KOPT-K1 (cell line): ENCODE results near the gene TP53INP2.

Experiments
- H3K27ac ChIP-seq: fragments of 200-600 bp; sonication (generic); 2 replicates; pipeline ENCODE4 v1.5.1; 2016; ENCODE audit warnings: antibody characterized with exemption, mild to moderate bottlenecking, low read depth, low read length; ENCODE audit not compliant: poor library complexity, severe bottlenecking
- H3K36me3 ChIP-seq: fragments of 200-600 bp; sonication (generic); 2 replicates; pipeline ENCODE4 v1.5.1; 2017; ENCODE audit warnings: antibody characterized with exemption, mild to moderate bottlenecking, low read length, moderate library complexity; ENCODE audit not compliant: insufficient read depth
- H3K9me3 ChIP-seq: fragments of 200-600 bp; sonication (generic); 2 replicates; pipeline ENCODE4 v1.5.1; 2017; ENCODE audit warnings: antibody characterized with exemption, low read length, mild to moderate bottlenecking; ENCODE audit not compliant: insufficient read depth, poor library complexity, severe bottlenecking

The TP53INP2 gene

DNA sequence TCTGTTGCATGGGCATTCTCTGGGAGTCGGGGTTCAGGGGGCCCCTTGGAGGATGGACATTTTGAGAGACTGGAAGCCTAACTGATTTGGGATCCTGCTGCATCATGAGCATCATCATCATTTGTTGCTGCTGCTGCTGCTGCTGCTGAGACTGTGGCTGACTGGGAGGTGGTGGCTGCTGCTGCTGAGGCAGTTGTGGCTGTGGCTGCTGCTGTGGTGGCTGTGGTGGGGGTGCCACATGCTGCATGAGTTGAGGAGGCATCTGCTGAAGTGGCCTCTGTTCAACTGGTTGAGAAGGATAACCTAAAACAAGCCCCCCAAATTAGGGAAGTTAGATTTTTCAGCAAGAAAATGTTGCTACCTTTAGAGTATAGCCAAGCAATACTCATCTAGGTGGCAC lies 38.9 kb downstream of the TP53INP2 start:
- peaks cover 82% of the 10 kb centered on the region for H3K36me3 ChIP-seq

DNA sequence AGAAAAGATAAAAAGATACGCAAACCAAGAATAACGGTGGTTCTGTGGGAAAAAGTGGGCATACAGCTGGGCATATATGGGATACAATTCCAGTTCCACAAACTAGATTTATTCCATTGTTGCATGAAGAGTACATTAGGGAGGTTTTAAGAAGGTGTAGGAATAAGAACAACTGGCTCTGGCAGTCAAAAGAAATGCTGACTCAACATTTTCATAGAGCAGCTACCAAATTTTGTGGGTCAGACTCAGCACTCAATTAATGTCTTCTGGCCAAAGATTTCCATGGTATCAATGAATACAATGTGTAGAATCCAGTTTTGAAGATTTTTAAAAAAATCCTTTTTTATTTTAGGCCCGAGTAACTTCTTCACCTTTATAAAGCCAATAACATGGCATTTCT lies 40.2 kb downstream of the TP53INP2 start:
- Histone ChIP-seq H3K9me3 (no peaks in the 10 kb centered on the region), H3K36me3 (peaks cover 94% of the 10 kb centered on the region), H3K27ac (no peak overlapping the region)

More for the DNA sequence above, 38.9 kb downstream of the TP53INP2 start:
- H3K9me3 ChIP-seq = no peaks in the 10 kb centered on the region
- no peak overlapping the region for H3K27ac ChIP-seq

DNA sequence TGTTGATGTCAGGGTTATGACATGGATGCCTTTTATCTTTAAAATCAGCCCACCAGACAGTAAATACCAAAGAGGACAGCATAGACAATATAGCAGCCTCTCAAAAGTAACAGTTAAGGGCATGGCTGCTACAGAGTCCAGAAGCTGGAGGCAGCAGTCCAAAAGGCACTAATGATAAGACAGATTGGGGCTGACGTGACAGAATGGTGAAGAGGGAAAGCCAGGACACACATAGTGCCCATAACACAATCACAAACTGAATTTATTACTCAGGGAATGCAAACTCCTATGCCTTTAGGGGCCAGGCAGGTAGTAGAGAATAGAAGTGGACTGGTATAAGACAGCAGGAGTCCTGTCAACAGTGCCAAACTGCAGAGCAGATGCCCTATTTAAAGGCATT lies 40.7 kb downstream of the TP53INP2 start:
- Histone ChIP-seq H3K36me3 (peaks cover 98% of the 10 kb centered on the region), H3K27ac (no peak overlapping the region), H3K9me3 (no peaks in the 10 kb centered on the region)

DNA sequence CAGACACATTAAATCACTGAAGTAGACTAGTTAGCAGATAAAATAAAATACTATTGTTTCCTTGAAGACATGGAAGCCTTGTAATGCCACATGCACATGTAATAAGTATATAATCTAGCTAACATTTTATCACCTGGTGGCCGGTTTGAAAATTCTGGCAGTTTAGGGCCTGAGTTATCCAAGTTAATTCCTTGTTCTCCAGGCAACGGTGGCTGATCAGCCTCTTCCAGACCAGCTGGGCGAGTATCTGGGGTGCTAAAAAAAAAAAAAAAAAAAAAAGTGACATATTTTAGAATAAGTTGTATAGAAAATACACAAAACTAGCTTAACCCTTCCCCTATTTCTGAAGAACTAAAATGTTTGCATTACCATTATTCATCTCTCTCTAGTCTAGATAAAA lies 42.5 kb downstream of the TP53INP2 start:
- H3K36me3 ChIP-seq = peaks cover 98% of the 10 kb centered on the region
- no peak overlapping the region for H3K27ac ChIP-seq
- no peaks in the 10 kb centered on the region for H3K9me3 ChIP-seq

DNA sequence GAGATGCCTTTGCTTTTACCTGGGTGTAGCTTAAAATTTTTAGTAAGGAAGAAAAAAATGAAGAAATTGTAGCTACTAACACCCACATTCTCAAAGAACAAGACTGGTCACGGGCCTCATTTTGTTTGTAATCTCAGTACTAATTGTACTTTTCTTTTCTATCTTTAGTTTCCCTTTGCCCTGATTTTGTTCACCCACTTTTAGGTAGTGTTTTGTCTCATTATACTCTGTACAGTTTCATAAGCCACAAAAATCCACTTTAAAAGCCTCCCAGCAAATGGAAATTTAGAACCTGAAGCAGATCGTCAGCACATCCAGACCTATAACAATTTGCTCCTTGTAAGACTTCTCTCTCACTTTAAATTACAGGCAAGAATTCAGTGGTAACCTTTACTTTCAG lies 43.3 kb downstream of the TP53INP2 start:
- Histone ChIP-seq H3K9me3 (no peaks in the 10 kb centered on the region), H3K27ac (no peak overlapping the region), H3K36me3 (peaks cover 98% of the 10 kb centered on the region)

DNA sequence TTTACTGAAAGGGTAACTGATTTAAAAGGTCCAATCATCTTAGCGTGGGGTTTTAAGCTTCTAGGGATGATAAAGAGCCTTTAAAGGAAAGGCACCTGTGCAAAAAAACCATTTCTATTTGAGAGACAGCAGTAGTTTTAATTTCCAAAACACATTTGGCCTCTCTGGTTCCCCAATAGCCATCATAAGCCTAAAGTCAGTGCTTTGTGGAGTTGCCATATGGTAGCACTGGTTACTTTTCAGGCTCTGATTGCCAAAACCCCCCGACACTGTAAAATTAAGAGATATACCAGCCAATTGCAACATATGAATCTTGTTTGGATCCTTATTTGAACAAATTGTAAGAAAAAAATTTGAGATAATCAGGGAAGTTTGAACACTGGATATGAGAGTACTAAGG lies 44.6 kb downstream of the TP53INP2 start:
- Histone ChIP-seq H3K9me3 (no peaks in the 10 kb centered on the region), H3K27ac (no peak overlapping the region), H3K36me3 (peaks cover 98% of the 10 kb centered on the region)

DNA sequence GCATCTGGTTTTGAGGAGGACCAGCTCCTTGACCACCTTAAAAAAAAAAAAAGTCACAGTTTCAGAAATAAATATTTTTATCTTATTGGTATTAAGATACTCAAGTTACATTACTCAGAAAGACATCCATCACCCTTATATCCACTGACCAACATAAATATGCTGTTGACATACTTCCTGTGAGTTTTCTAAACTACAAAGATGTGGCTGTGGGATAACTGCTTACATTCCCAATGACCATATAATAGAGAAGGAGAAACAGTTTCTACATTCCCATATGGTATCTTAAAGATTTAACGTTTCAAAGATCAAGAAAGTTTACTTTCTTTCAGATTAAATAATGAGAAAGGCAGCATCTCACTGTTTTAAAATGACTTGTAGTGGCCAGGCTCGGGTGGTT lies 46.3 kb downstream of the TP53INP2 start:
- Histone ChIP-seq H3K9me3 (no peaks in the 10 kb centered on the region), H3K36me3 (peaks cover 98% of the 10 kb centered on the region), H3K27ac (no peak overlapping the region)

DNA sequence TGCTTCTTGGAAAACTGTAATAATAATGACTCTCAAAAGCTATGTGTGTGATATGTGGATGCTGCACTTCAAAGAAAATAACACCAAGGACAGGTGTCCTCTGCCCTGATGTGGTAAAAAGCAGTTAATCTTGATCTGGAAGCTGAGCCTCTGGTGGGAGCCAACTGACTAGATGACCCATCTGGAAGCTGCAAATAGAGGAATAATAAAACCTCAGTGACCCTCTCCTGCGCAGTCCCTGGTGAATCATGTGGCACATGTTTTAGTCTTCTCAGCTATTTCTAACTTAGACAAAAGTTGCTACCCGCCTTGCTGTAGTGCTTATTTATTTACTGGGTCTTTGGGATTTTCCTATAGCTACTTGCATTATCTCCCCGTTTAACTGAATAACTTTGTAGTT lies 47.3 kb downstream of the TP53INP2 start:
- Histone ChIP-seq H3K27ac (no peak overlapping the region), H3K36me3 (peaks cover 97% of the 10 kb centered on the region), H3K9me3 (no peaks in the 10 kb centered on the region)

DNA sequence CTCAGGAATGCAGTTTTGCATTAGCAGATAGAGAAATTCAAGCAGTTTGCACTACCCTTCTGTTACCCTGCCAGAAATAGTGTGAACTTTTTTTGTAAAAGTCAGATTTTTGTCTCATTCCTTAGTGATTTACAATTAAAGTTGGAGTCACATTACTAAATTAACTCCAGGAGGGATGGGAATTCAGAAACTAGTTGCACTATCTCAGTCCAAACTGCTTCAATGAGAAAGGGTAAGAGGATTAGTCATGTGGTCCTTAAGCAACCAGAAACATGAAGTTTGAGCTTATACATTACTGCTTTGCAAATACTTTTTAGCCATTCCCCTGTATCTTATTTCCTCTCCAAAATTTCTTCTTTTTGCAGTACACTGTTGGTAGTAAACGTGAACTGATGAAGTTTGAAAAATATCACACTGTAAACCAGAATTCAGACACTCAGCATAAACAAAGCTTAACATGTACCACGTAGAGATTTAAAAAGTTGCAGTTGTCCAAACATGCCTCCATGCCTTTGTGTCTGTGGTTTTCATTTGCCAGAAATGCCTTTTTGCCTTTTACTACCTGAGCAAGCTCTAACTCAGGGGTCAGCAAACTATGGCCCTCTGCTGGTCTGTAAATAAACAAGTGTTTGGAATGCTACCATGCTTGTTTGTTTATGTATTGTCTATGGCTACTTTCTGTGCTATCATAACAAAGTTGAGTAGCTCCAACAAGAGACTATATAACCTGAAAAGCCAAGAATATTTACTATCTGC lies 49.7 kb downstream of the TP53INP2 start:
- no peaks in the 10 kb centered on the region for H3K9me3 ChIP-seq
- H3K36me3 ChIP-seq = peaks cover 99% of the 10 kb centered on the region
- no peak overlapping the region for H3K27ac ChIP-seq

DNA sequence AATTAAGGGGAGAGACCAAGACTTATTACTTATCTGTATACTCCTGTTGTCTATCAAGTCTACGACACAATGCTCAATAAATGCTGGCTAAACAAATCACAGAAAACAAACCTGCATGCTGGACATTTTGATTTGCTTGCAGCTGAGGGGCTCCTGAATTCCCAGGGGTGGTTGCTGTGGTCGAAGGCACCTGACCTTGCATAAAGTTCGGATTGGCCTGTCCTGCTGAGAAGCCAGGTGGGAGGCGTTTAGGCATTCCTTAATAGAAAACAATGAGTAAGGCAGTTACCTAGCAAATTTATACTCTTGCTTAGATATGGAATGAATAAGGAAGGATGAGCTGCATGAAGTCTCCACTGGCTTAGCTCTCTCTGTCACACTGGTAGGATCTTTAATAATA lies 50.5 kb downstream of the TP53INP2 start:
- Histone ChIP-seq H3K9me3 (no peaks in the 10 kb centered on the region), H3K36me3 (peaks cover 99% of the 10 kb centered on the region), H3K27ac (no peak overlapping the region)

DNA sequence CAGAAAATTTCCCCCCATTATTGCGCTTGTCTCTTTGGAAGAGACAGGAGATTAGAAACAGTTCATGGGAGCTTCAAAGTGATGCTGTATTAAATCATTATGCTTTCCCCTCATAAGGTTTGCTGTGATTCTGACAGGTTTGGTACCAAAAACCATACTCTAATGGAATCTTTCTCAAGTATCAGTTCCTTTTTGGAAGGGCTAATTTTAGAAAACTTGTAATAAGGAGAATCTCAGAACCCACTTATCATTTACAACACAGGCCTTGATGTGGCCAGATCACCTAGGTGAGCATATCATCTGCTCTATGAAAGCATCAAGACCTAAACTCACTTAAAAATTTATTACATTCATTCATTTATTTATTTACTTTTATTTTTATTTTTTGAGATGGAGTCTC lies 51.2 kb downstream of the TP53INP2 start:
- peaks cover 99% of the 10 kb centered on the region for H3K36me3 ChIP-seq
- no peaks in the 10 kb centered on the region for H3K9me3 ChIP-seq
- no peak overlapping the region for H3K27ac ChIP-seq

DNA sequence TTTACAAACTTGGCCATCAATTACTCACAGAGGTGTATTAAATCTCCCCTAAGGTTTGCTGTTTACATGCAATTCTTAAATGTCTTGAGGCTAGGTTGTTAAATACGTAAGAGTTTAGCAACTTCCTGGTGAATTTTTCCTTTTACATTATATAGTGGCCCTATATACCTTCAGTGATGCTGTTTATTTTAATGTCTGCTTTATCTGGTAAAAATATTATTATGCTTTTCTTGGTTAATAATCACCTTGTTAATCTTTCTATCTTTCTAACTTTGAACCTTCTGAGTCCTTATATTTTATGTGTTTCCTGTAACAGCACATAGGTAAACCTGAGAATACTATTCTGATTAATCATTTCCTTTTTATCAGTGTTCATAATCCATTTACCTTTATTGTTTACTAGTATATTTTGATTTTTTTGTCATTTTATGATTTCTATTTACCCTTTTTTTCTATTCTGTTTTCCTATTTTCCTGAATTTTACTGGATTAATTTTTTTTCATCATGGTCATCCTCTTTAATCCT lies 57.9 kb downstream of the TP53INP2 start:
- no peak overlapping the region for H3K27ac ChIP-seq
- H3K9me3 ChIP-seq = no peaks in the 10 kb centered on the region
- H3K36me3 ChIP-seq = peaks cover 99% of the 10 kb centered on the region
